ENCODE results near the gene GRHL1. TPM values are rescaled to one million over a fixed set of nuclear protein-coding genes. Genes with fewer than 3 reads are reported as not detected.
A peak's percentile ranks its signal among the peaks of the same experiment; 100 is the strongest.

The GRHL1 gene
- total and polyA plus RNA-seq, 2 donors (not counting 3 experiments of a cell fraction or from before 2014, with no cell fraction given), result 0.37 to 1.1 TPM

DNA sequence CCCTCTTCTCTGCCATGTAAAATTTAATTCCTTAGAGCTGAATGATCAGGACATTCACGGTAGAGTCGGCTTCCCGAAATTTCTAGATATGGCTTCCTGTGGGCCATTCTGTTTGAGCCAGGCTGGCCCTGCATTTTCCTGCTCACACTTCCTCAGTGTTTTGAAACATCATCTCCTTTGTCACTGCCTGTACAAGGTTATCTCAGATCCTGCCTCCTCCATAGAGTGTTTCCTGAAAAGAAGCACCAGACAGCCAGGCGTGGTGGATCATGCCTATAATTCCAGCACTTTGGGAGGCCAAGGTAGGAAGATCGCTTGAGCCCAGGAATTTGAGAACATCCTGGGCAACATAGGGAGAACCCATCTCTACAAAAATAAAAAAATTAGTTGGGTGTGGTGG lies 43.6 kb downstream of the GRHL1 start:
- Histone ChIP-seq H3K9me3 (replicated peaks; ENCODE audit: control insufficient read depth, insufficient read depth, low read length) (no peaks in the 10 kb centered on the region), H3K4me1 (ENCODE audit: control insufficient read depth, extremely low read depth, insufficient read depth, low read length) (peaks cover 46% of the 10 kb centered on the region), H3K9me1 (replicated peaks; ENCODE audit: control insufficient read depth, extremely low read depth, insufficient read depth, low read length) (no peaks in the 10 kb centered on the region), H2AFZ (ENCODE audit: low read depth, low read length) (peak overlapping the region; percentile 18), H3K79me2 (ENCODE audit: control insufficient read depth, insufficient read depth, low read length) (no peaks in the 10 kb centered on the region), H3K9ac (replicated peaks; ENCODE audit: extremely low read depth, insufficient read depth, low read length) (no peak overlapping the region), H3K27me3 (ENCODE audit: control insufficient read depth in 2 of 2, insufficient read depth in 2 of 2, low read length in 2 of 2) (no peaks in the 10 kb centered on the region), H3K4me3 (replicated peaks in 1 of 3; ENCODE audit: insufficient read depth in 1 of 3, low read depth in 1 of 3, low read length in 3 of 3) (no peak overlapping the region), H3K36me3 (ENCODE audit: control insufficient read depth in 2 of 2, extremely low read depth in 1 of 2, insufficient read depth in 2 of 2, low read length in 2 of 2) (no peaks in the 10 kb centered on the region), H4K20me1 (replicated peaks; ENCODE audit: control insufficient read depth, extremely low read depth, insufficient read depth, low read length) (no peaks in the 10 kb centered on the region), H3K4me2 (ENCODE audit: insufficient read depth, low read length) (no peak overlapping the region), H3K27ac (ENCODE audit: insufficient read depth, low read depth, low read length) (no peak overlapping the region)
- intact Hi-C loops (cut with micrococcal nuclease) (no loop called here), dilution Hi-C loops (cut with MboI; ENCODE audit: extremely low pct_ligation_motif_present, low sequenced_read_pairs) (no loop called here)
- CTCF ChIA-PET, result interaction anchor here (2.2 to 4.2 kb wide), 2 partner anchors 10 to 181 kb away, joined by 5 to 35 read pairs; no protein-coding TSS in a partner anchor
- FAIRE-seq (peak; percentile 70), DNase-seq (ENCODE audit: low read depth, low spot score) (no peak)
- no peak for TF ChIP-seq MYC (IDR thresholded peaks at IDR 0.05; ENCODE audit: low read depth, low read length)
- peak; percentile 51 for TF ChIP-seq GATA2 (IDR thresholded peaks at IDR 0.05; ENCODE audit: insufficient read depth, insufficient read length, low read depth, low read length)
- POLR2A ChIA-PET, result no interaction called here
- no TSS peak for BruUV-seq (replicated peaks)

DNA sequence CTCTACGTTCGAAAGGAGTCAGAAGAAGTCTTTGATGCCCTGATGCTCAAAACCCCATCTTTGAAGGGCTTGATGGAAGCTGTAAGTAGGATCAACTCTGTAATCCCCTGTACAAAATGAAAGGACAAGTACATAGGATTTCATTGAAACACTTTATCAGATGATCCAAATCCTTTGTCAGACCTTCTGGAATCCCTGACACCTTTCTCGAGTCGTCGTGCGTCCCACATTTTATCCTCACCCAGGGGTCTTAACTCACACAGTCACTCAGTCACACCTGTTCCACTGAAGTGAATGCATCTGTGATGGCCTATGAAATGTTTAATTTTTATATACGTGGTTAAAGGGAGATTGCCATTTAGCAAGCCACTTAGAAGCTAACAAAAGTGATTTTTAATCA lies 44.8 kb downstream of the GRHL1 start:
- TF ChIP-seq MYC (IDR thresholded peaks at IDR 0.05; ENCODE audit: low read depth, low read length), result no peak
- TF ChIP-seq, protein P1, sequence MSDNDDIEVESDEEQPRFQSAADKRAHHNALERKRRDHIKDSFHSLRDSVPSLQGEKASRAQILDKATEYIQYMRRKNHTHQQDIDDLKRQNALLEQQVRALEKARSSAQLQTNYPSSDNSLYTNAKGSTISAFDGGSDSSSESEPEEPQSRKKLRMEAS (IDR thresholded peaks at IDR 0.05; ENCODE audit: insufficient read depth, insufficient read length), result no peak
- TF ChIP-seq, protein P2, sequence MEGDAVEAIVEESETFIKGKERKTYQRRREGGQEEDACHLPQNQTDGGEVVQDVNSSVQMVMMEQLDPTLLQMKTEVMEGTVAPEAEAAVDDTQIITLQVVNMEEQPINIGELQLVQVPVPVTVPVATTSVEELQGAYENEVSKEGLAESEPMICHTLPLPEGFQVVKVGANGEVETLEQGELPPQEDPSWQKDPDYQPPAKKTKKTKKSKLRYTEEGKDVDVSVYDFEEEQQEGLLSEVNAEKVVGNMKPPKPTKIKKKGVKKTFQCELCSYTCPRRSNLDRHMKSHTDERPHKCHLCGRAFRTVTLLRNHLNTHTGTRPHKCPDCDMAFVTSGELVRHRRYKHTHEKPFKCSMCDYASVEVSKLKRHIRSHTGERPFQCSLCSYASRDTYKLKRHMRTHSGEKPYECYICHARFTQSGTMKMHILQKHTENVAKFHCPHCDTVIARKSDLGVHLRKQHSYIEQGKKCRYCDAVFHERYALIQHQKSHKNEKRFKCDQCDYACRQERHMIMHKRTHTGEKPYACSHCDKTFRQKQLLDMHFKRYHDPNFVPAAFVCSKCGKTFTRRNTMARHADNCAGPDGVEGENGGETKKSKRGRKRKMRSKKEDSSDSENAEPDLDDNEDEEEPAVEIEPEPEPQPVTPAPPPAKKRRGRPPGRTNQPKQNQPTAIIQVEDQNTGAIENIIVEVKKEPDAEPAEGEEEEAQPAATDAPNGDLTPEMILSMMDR (IDR thresholded peaks at IDR 0.05; ENCODE audit: extremely low read depth in 1 of 2, insufficient read depth in 1 of 2, low read depth in 1 of 2, low read length in 2 of 2), result no peak
- TF ChIP-seq EZH2 (IDR thresholded peaks at IDR 0.05; ENCODE audit: borderline replicate concordance, low read depth, low read length, severe bottlenecking), result no peak
- no peak for TF ChIP-seq JUN (IDR thresholded peaks at IDR 0.05; ENCODE audit: borderline replicate concordance, insufficient read depth, insufficient read length, low read depth)
- TF ChIP-seq POLR2AphosphoS5 (IDR thresholded peaks at IDR 0.05; ENCODE audit: insufficient read depth, low read depth, low read length), result no peak
- no peak for TF ChIP-seq FOS (IDR thresholded peaks at IDR 0.05; ENCODE audit: borderline replicate concordance, insufficient read depth, low read length)
- TF ChIP-seq POLR2A (IDR thresholded peaks at IDR 0.05; ENCODE audit: low read depth, low read length), result no peak
- no peak for TF ChIP-seq GATA2 (IDR thresholded peaks at IDR 0.05; ENCODE audit: insufficient read depth, insufficient read length, low read depth, low read length)
- ChIA-PET CTCF (interaction anchor here (0.9 to 4.2 kb wide), 3 partner anchors 11 to 183 kb away, joined by 3 to 35 read pairs (median 5); no protein-coding TSS in a partner anchor), POLR2A (no interaction called here)
- H3K9ac ChIP-seq (replicated peaks; ENCODE audit: extremely low read depth, insufficient read depth, low read length), result no peak overlapping the region
- DNase-seq (ENCODE audit: low read depth, low spot score) (no peak), FAIRE-seq (no peak)
- intact Hi-C loops (cut with micrococcal nuclease), result no loop called here
- no peaks in the 10 kb centered on the region for H3K36me3 ChIP-seq (ENCODE audit: control insufficient read depth in 2 of 2, extremely low read depth in 1 of 2, insufficient read depth in 2 of 2, low read length in 2 of 2)
- no peaks in the 10 kb centered on the region for H3K9me1 ChIP-seq (replicated peaks; ENCODE audit: control insufficient read depth, extremely low read depth, insufficient read depth, low read length)
- no peaks in the 10 kb centered on the region for H4K20me1 ChIP-seq (replicated peaks; ENCODE audit: control insufficient read depth, extremely low read depth, insufficient read depth, low read length)
- peaks cover 37% of the 10 kb centered on the region for H3K4me1 ChIP-seq (ENCODE audit: control insufficient read depth, extremely low read depth, insufficient read depth, low read length)
- no peak overlapping the region for H3K27ac ChIP-seq (ENCODE audit: insufficient read depth, low read depth, low read length)
- no peaks in the 10 kb centered on the region for H3K9me3 ChIP-seq (replicated peaks; ENCODE audit: control insufficient read depth, insufficient read depth, low read length)
- no peak overlapping the region for H2AFZ ChIP-seq (ENCODE audit: low read depth, low read length)
- no peak overlapping the region for H3K4me2 ChIP-seq (ENCODE audit: insufficient read depth, low read length)
- no TSS peak for BruUV-seq (replicated peaks)
- no peaks in the 10 kb centered on the region for H3K79me2 ChIP-seq (ENCODE audit: control insufficient read depth, insufficient read depth, low read length)
- dilution Hi-C loops (cut with MboI; ENCODE audit: extremely low pct_ligation_motif_present, low sequenced_read_pairs), result no loop called here
- H3K27me3 ChIP-seq (ENCODE audit: control insufficient read depth in 2 of 2, insufficient read depth in 2 of 2, low read length in 2 of 2), result no peaks in the 10 kb centered on the region
- no peak overlapping the region for H3K4me3 ChIP-seq (replicated peaks in 1 of 3; ENCODE audit: insufficient read depth in 1 of 3, low read depth in 1 of 3, low read length in 3 of 3)

Data from endothelial cell of umbilical vein (primary cell).